CD14-positive monocyte (primary cell): ENCODE data around the gene LRRIQ1. TPM values are rescaled to one million over a fixed set of nuclear protein-coding genes. Genes with fewer than 3 reads are reported as not detected.
"Not testable (repeated sequence)": the region's sequence is repeated elsewhere in the genome, so short reads cannot be mapped to it uniquely, and the experiment has no call there.

Experiments
- DNase-seq, 3 donors: peaks; one replicate each; pipeline ENCODE4 v3.0.0-alpha.2; 2011 to 2022
- H2AFZ ChIP-seq: 2 replicates; pipeline ENCODE4 v1.6.0; 2012; ENCODE audit warnings: mild to moderate bottlenecking, low read depth, low read length, inconsistent platforms; ENCODE audit not compliant: insufficient read depth, poor library complexity, severe bottlenecking
- H3K27ac ChIP-seq, 2 donors: 1 replicate in 1 of 2; 2 replicates in 1 of 2; pipeline ENCODE4 v1.5.1; 2012 to 2013; ENCODE audit warnings: low read length in 2 of 2, control low read depth in 1 of 2, inconsistent platforms in 1 of 2, low read depth in 1 of 2, mild to moderate bottlenecking in 1 of 2
- H3K27me3 ChIP-seq, 2 donors: one replicate each; pipeline versions ENCODE4 v1.6.0 to v1.6.1; 2011 to 2013; ENCODE audit warnings: low read length in 2 of 2; ENCODE audit not compliant: control insufficient read depth in 2 of 2, insufficient read depth in 2 of 2
- H3K36me3 ChIP-seq, 2 donors: replicated peaks in 1 of 2; 1 replicate in 1 of 2; 2 replicates in 1 of 2; pipeline versions ENCODE4 v1.5.1 to v1.6.1; 2012 to 2013; ENCODE audit warnings: low read length in 2 of 2, control low read depth in 1 of 2, inconsistent platforms in 1 of 2, mild to moderate bottlenecking in 1 of 2; ENCODE audit not compliant: insufficient read depth in 2 of 2, control insufficient read depth in 1 of 2
- H3K4me1 ChIP-seq, 2 donors: 1 replicate in 1 of 2; 2 replicates in 1 of 2; pipeline versions ENCODE4 v1.5.1 to v1.6.1; 2012 to 2013; ENCODE audit warnings: low read length in 2 of 2, control low read depth in 1 of 2, inconsistent platforms in 1 of 2, mild to moderate bottlenecking in 1 of 2, moderate library complexity in 1 of 2; ENCODE audit not compliant: insufficient read depth in 2 of 2, control insufficient read depth in 1 of 2
- H3K4me2 ChIP-seq: replicated peaks from 2 replicates; pipeline ENCODE3; 2012; ENCODE audit warnings: low read length, moderate library complexity, mild to moderate bottlenecking; ENCODE audit not compliant: poor library complexity, severe bottlenecking; ENCODE audit errors: extremely low read depth
- H3K4me3 ChIP-seq, 3 experiments: fragments of 200-600 bp in 1 of 3; sonication (generic) in 1 of 3; replicated peaks in 1 of 3; 1 replicate in 2 of 3; 2 replicates in 1 of 3; pipeline ENCODE4 v1.5.1; 2011 to 2013; ENCODE audit warnings: low read length in 3 of 3, mild to moderate bottlenecking in 3 of 3, control low read depth in 2 of 3, low read depth in 2 of 3, inconsistent platforms in 1 of 3, moderate library complexity in 1 of 3
- H3K79me2 ChIP-seq: 2 replicates; pipeline ENCODE4 v1.6.0; 2012; ENCODE audit warnings: mild to moderate bottlenecking, control low read depth, inconsistent platforms, low read length, moderate library complexity; ENCODE audit not compliant: insufficient read depth
- H3K9ac ChIP-seq: 2 replicates; pipeline ENCODE4 v1.6.0; 2017; ENCODE audit warnings: low read length, mild to moderate bottlenecking; ENCODE audit not compliant: insufficient read depth, poor library complexity, severe bottlenecking
- H3K9me3 ChIP-seq, 2 donors: replicated peaks in 1 of 2; 1 replicate in 1 of 2; 2 replicates in 1 of 2; pipeline versions ENCODE4 v1.5.1 to v1.6.1; 2012 to 2013; ENCODE audit warnings: low read length in 2 of 2, control low read depth in 1 of 2; ENCODE audit not compliant: control insufficient read depth in 1 of 2, insufficient read depth in 1 of 2
- H4K20me1 ChIP-seq: 2 replicates; pipeline ENCODE4 v1.6.0; 2012; ENCODE audit warnings: mild to moderate bottlenecking, low read length, control low read depth, moderate library complexity; ENCODE audit not compliant: insufficient read depth
- H3K27ac Mint-ChIP-seq, 7 donors: one replicate each; pipeline ENCODE4 v1.8.0; 2020; ENCODE audit warnings: mild to moderate bottlenecking in 7 of 7, mixed read lengths in 7 of 7, moderate library complexity in 6 of 7, inconsistent platforms in 2 of 7
- H3K27me3 Mint-ChIP-seq, 3 donors: one replicate each; pipeline ENCODE4 v1.8.0; 2021 to 2022; ENCODE audit warnings: low read depth in 3 of 3, mild to moderate bottlenecking in 3 of 3, mixed read lengths in 3 of 3, moderate library complexity in 3 of 3, inconsistent platforms in 1 of 3
- H3K36me3 Mint-ChIP-seq, 2 donors: one replicate each; pipeline ENCODE4 v1.8.0; 2020; ENCODE audit warnings: mixed read lengths in 2 of 2, inconsistent platforms in 1 of 2, mild to moderate bottlenecking in 1 of 2
- H3K4me1 Mint-ChIP-seq: one replicate; pipeline ENCODE4 v1.8.0; 2020; ENCODE audit warnings: mild to moderate bottlenecking, mixed read lengths
- H3K4me3 Mint-ChIP-seq, 2 donors: one replicate each; pipeline ENCODE4 v1.8.0; 2020; ENCODE audit warnings: mild to moderate bottlenecking in 2 of 2, mixed read lengths in 2 of 2, moderate library complexity in 1 of 2
- H3K9me3 Mint-ChIP-seq, 7 donors: one replicate each; pipeline ENCODE4 v1.8.0; 2020 to 2022; ENCODE audit warnings: mixed read lengths in 7 of 7, mild to moderate bottlenecking in 6 of 7, moderate library complexity in 6 of 7, inconsistent platforms in 2 of 7
- WGBS: methylation state at CpG from one replicate; pipeline ENCODE4 v1.1.5; 2013; ENCODE audit warnings: missing lambda C conversion rate; ENCODE audit not compliant: insufficient coverage; 5-methylcytosine and 5-hydroxymethylcytosine counted together
- intact Hi-C, 2 donors: fragments of 100-400 bp; cut with micrococcal nuclease; formaldehyde crosslinking; loops; one replicate each; pipeline versions ENCODE4 v1.15.0 to v1.15.1; 2023
- polyA plus RNA-seq, 3 donors: library from polyadenylated mRNA; depleted of rRNA in 1 of 3; unstranded in 2 of 3; stranded (reverse) in 1 of 3; fragments of 300-500 nt in 2 of 3; fragments of >200 nt in 1 of 3; fragmentation: Illumina TruSeq in 2 of 3; gene quantifications; 1 replicate in 2 of 3; 2 replicates in 1 of 3; pipeline ENCODE4 v1.2.3, GENCODE V29; 2012 to 2021
- TF ChIP-seq, protein P1 (sequence below): fragments of 200-600 bp; IDR thresholded peaks from one replicate; pipeline ENCODE4 v1.8.0; 2022; ENCODE audit warnings: antibody characterized with exemption, mild to moderate bottlenecking

The LRRIQ1 gene
- polyA plus RNA-seq, 3 donors, result not detected

GRCh38 chr12:85188619-85189018 is 152.5 kb downstream of the LRRIQ1 start:
- H3K4me3 ChIP-seq, result no peak overlapping the region
- H3K36me3 Mint-ChIP-seq, result no peaks in the 10 kb centered on the region
- no peak overlapping the region for H2AFZ ChIP-seq
- no peaks in the 10 kb centered on the region for H3K9me3 ChIP-seq
- no peak overlapping the region for H3K27ac Mint-ChIP-seq
- TF ChIP-seq, protein P1, sequence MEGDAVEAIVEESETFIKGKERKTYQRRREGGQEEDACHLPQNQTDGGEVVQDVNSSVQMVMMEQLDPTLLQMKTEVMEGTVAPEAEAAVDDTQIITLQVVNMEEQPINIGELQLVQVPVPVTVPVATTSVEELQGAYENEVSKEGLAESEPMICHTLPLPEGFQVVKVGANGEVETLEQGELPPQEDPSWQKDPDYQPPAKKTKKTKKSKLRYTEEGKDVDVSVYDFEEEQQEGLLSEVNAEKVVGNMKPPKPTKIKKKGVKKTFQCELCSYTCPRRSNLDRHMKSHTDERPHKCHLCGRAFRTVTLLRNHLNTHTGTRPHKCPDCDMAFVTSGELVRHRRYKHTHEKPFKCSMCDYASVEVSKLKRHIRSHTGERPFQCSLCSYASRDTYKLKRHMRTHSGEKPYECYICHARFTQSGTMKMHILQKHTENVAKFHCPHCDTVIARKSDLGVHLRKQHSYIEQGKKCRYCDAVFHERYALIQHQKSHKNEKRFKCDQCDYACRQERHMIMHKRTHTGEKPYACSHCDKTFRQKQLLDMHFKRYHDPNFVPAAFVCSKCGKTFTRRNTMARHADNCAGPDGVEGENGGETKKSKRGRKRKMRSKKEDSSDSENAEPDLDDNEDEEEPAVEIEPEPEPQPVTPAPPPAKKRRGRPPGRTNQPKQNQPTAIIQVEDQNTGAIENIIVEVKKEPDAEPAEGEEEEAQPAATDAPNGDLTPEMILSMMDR, result no peak
- H3K27me3 ChIP-seq, result no peaks in the 10 kb centered on the region
- H3K4me1 Mint-ChIP-seq, result no peaks in the 10 kb centered on the region
- 100% methylated on average over 1 of the region's 3 CpGs for WGBS
- no peak overlapping the region for H3K27ac ChIP-seq
- no peaks in the 10 kb centered on the region for H4K20me1 ChIP-seq
- H3K36me3 ChIP-seq, result no peaks in the 10 kb centered on the region
- H3K4me3 Mint-ChIP-seq, result no peak overlapping the region
- DNase-seq, result no peak
- no peaks in the 10 kb centered on the region for H3K79me2 ChIP-seq
- no peaks in the 10 kb centered on the region for H3K27me3 Mint-ChIP-seq
- H3K4me2 ChIP-seq, result no peak overlapping the region
- intact Hi-C loops, result no loop called here
- H3K9ac ChIP-seq, result no peak overlapping the region
- H3K4me1 ChIP-seq, result no peaks in the 10 kb centered on the region
- H3K9me3 Mint-ChIP-seq, result no peaks in the 10 kb centered on the region

GRCh38 chr12:85190728-85191127 is 154.6 kb downstream of the LRRIQ1 start:
- no peak overlapping the region for H3K27ac Mint-ChIP-seq
- H3K9me3 ChIP-seq, result no peaks in the 10 kb centered on the region
- DNase-seq, result no peak
- H3K36me3 Mint-ChIP-seq, result no peaks in the 10 kb centered on the region
- no peaks in the 10 kb centered on the region for H3K4me1 ChIP-seq
- H3K27me3 Mint-ChIP-seq, result no peaks in the 10 kb centered on the region
- peaks cover 0 to 1% (median 0%) of the 10 kb centered on the region in 7 donors for H3K9me3 Mint-ChIP-seq
- H3K79me2 ChIP-seq, result no peaks in the 10 kb centered on the region
- intact Hi-C loops, result no loop called here
- H2AFZ ChIP-seq, result no peak overlapping the region
- H3K9ac ChIP-seq, result no peak overlapping the region
- H3K27ac ChIP-seq, result no peak overlapping the region
- TF ChIP-seq, protein P1, result no peak
- H3K4me3 Mint-ChIP-seq, result no peak overlapping the region
- no peak overlapping the region for H3K4me2 ChIP-seq
- no peaks in the 10 kb centered on the region for H3K4me1 Mint-ChIP-seq
- H3K4me3 ChIP-seq, result no peak overlapping the region
- H4K20me1 ChIP-seq, result no peaks in the 10 kb centered on the region
- no peaks in the 10 kb centered on the region for H3K27me3 ChIP-seq
- no CpG with 5 or more reads among the region's 2 CpGs for WGBS
- H3K36me3 ChIP-seq, result no peaks in the 10 kb centered on the region

GRCh38 chr12:85203809-85204208 is 167.7 kb downstream of the LRRIQ1 start:
- H3K27me3 Mint-ChIP-seq, H2AFZ ChIP-seq, H3K4me1 ChIP-seq, H3K4me3 ChIP-seq, H3K36me3 Mint-ChIP-seq, H3K9ac ChIP-seq, H3K27ac ChIP-seq, H3K27me3 ChIP-seq, H3K79me2 ChIP-seq, H3K36me3 ChIP-seq, intact Hi-C loops, H3K4me1 Mint-ChIP-seq, H3K4me2 ChIP-seq, H3K27ac Mint-ChIP-seq, H4K20me1 ChIP-seq, H3K4me3 Mint-ChIP-seq, DNase-seq: not testable (repeated sequence)
- H3K9me3 Mint-ChIP-seq, result peaks cover 2 to 17% (median 9%) of the 10 kb centered on the region in 7 donors
- H3K9me3 ChIP-seq, result peaks cover 7 to 21% of the 10 kb centered on the region in 2 donors
- WGBS, result 80% methylated on average over 1 of the region's 3 CpGs
